ENCODE measurements around the gene DPAGT1. TPM values are rescaled to one million over a fixed set of nuclear protein-coding genes. Genes with fewer than 3 reads are reported as not detected.
A peak's percentile ranks its signal among the peaks of the same experiment; 100 is the strongest.
"Not testable (repeated sequence)": the region's sequence is repeated elsewhere in the genome, so short reads cannot be mapped to it uniquely, and the experiment has no call there.

The DPAGT1 gene
- total RNA-seq, 3 donors from 2014 or later, result 36.9 to 48.2 (median 39.5) TPM

DNA sequence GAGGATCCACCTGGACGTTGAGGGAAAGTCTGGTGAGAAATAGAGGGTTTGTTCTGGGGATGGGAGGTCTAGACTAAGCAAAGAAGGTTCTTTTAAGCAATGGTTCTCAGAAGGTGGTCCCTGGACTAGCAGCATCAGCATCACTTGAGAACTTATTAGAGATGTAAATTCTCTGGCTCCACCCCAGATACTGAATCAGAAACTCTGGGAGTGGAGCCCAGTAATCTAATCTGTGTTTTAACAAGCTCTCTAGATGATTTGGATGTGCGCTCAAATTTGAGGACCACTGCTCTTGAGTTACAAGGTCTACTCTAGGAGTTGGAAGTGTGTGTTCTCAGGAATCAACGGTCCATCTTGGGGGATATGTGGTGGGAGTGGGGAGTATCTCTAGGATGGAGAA, 43.9 kb upstream of the DPAGT1 start:
- intact Hi-C loops (cut with DNase I, micrococcal nuclease), result no loop called here
- Histone ChIP-seq H3K4me3 (no peak overlapping the region), H3K36me3 (ENCODE audit: low read depth) (no peaks in the 10 kb centered on the region), H3K9me3 (no peaks in the 10 kb centered on the region), H3K4me1 (ENCODE audit: low read depth) (peaks cover 12% of the 10 kb centered on the region)
- no peak for DNase-seq
- TF ChIP-seq, protein P1, sequence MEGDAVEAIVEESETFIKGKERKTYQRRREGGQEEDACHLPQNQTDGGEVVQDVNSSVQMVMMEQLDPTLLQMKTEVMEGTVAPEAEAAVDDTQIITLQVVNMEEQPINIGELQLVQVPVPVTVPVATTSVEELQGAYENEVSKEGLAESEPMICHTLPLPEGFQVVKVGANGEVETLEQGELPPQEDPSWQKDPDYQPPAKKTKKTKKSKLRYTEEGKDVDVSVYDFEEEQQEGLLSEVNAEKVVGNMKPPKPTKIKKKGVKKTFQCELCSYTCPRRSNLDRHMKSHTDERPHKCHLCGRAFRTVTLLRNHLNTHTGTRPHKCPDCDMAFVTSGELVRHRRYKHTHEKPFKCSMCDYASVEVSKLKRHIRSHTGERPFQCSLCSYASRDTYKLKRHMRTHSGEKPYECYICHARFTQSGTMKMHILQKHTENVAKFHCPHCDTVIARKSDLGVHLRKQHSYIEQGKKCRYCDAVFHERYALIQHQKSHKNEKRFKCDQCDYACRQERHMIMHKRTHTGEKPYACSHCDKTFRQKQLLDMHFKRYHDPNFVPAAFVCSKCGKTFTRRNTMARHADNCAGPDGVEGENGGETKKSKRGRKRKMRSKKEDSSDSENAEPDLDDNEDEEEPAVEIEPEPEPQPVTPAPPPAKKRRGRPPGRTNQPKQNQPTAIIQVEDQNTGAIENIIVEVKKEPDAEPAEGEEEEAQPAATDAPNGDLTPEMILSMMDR (IDR thresholded peaks at IDR 0.05), result no peak
- no peak for ATAC-seq

DNA sequence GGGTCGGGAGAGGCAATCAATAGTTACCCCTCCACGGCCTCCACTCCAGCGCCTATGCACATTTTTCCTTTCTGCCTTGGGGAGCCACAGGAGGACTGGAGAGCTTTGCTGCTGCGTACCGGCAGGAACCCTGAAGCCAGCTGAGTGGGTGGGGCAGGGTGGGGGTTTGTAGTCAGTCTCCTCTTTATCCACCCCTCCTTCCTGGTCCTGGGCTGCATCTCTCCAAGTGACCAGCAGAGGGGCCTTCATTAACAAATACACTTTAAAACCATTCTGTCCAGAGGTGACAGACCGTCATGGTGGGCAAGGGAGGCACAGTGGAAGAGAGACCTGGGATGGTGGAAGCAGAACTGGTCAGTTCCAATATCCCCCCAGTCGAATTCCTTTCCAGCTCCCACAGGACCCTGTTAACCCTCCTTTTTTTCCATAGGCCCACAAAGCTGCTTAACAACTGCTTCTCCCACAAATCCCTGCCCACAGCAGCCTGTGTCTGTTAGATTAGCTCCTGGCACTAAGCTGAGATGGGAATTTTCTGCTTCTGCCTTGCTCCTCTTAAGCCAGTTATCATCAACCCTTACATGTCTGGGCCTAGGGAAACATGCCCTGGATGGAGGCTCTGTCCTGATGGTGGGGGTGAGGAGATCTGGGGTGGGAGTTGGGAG, 43.3 kb upstream of the DPAGT1 start:
- peak; percentile 91 for ATAC-seq

DNA sequence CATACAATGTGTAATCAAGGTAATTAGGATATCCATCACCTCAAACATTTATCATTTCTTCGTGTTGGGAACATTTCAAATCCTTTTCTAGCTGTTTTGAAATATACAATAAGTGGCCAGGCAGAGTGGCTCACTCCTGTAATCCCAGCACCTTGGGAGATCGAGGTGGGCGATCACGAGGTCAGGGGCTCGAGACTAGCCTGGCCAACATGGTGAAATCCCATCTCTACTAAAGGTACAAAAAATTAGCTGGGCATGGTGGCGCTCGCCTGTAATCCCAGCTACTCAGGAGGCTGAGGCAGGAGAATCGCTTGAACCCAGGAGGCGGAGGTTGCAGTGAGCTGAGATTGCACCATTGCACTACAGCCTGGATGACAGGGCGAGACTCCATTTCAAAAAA, 37.6 kb upstream of the DPAGT1 start:
- not testable (repeated sequence) for ATAC-seq; H3K9me3 ChIP-seq; H3K4me3 ChIP-seq; H3K36me3 ChIP-seq (ENCODE audit: low read depth); DNase-seq; H3K4me1 ChIP-seq (ENCODE audit: low read depth)
- intact Hi-C loops (cut with DNase I, micrococcal nuclease), result loop anchor here in 1 of 2 donors (10.0 kb wide), 1 partner anchor 46 kb away; the partner anchor contains the start of gene NHERF4

More for the DNA sequence above, 43.3 kb upstream of the DPAGT1 start:
- intact Hi-C loops (cut with DNase I, micrococcal nuclease), result no loop called here
- Histone ChIP-seq H3K9me3 (no peaks in the 10 kb centered on the region), H3K36me3 (ENCODE audit: low read depth) (no peaks in the 10 kb centered on the region), H3K4me3 (no peak overlapping the region), H3K4me1 (ENCODE audit: low read depth) (peaks cover 12% of the 10 kb centered on the region)
- TF ChIP-seq, protein P1 (IDR thresholded peaks at IDR 0.05), result peak; percentile 45
- DNase-seq, result peak; percentile 67 to 84 (median 72)

DNA sequence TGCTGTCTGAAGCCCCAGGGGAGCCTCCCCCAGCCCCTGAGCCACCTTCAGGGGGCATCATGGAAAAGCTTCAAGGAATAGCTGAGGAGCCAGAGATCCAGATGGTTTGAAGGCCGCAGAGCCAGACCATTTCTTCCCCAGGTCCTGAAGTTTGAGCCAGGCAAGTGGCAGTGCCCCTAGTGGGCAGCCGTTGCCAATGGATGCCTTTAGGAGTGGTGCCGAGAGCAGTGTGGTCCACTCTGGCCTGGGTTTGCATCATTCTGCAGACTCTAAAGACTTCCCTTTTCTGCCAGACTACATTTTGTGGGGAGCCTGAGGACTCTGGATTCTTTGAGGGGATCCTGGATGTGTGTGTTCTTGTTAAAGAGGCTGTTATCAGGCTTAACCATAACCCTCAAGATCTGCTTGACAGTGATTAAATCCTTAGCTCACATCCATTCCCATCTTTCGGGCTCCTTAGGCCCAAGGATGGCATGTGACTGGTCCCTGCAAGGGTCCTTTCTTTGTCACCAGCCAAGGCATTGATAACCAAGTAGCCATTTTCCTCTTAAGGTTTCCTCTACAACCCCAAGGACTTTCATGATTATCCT, 32.8 kb upstream of the DPAGT1 start:
- TF ChIP-seq, protein P1 (IDR thresholded peaks at IDR 0.05), result peak; percentile 18
- DNase-seq (peak in 1 of 3 donors; percentile 31), ATAC-seq (peak; percentile 79)
- no peak overlapping the region for H3K4me3 ChIP-seq
- H3K9me3 ChIP-seq, result no peaks in the 10 kb centered on the region
- peaks cover 11% of the 10 kb centered on the region for H3K36me3 ChIP-seq (ENCODE audit: low read depth)
- intact Hi-C loops (cut with DNase I, micrococcal nuclease), result loop anchor here in 1 of 2 donors (10.0 kb wide), 1 partner anchor 50 kb away; the partner anchor contains the start of gene NHERF4
- no peaks in the 10 kb centered on the region for H3K4me1 ChIP-seq (ENCODE audit: low read depth)

DNA sequence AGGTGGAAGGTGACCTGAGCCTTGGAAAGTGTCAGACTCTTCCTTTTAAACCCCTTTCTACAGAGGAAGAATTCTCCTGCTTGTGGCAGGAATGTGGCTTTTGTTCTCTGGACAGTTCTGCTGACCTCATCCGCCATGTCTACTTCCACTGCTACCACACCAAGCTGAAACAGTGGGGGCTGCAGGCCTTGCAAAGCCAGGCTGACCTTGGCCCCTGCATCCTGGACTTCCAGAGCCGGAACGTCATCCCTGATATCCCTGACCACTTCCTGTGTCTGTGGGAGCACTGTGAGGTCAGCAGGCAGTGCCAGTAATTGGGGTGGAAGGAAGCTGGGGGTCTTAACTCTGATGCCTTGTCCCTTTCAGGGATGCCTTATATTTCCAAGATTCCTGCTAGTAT, 29.0 kb upstream of the DPAGT1 start:
- Histone ChIP-seq H3K36me3 (ENCODE audit: low read depth) (peaks cover 11% of the 10 kb centered on the region), H3K4me3 (no peak overlapping the region), H3K4me1 (ENCODE audit: low read depth) (peaks cover 2% of the 10 kb centered on the region), H3K9me3 (no peaks in the 10 kb centered on the region)
- ATAC-seq (no peak), DNase-seq (no peak)
- TF ChIP-seq, protein P1 (IDR thresholded peaks at IDR 0.05), result no peak
- intact Hi-C loops (cut with DNase I, micrococcal nuclease), result loop anchor here in 1 of 2 donors (10.0 kb wide), 1 partner anchor 54 kb away; the partner anchor contains the start of gene NHERF4

DNA sequence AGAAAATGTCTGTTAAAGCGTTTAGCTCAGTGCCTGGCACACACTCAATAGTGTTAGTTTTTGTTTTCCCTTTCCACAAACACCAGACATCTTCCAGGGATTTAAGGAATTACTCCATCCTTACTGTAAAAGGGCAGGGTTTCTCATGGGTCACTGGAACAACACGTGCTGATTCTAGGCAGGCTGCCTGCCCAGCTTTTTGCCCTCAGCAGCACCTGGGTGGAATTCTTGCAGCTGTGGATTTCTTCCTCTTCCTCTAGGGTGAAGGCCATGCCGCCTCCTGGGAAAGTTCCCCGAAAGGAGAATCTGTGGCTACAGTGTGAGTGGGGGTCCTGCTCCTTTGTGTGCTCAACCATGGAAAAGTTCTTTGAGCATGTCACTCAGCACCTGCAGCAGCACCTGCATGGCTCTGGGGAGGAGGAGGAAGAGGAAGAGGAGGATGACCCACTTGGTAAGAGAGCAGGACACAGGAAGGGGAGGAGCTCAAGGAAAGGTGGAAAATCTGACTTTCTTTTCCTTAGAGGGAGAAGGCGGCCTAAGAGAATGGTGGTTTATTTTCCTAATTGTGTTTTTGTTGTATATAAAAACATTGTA, 25.1 kb upstream of the DPAGT1 start:
- DNase-seq (peak in 1 of 3 donors; percentile 27), ATAC-seq (peak; percentile 62)
- intact Hi-C loops (cut with DNase I, micrococcal nuclease), result no loop called here
- H3K9me3 ChIP-seq, result no peaks in the 10 kb centered on the region
- peaks cover 6% of the 10 kb centered on the region for H3K36me3 ChIP-seq (ENCODE audit: low read depth)
- peaks cover 18% of the 10 kb centered on the region for H3K4me1 ChIP-seq (ENCODE audit: low read depth)
- TF ChIP-seq, protein P1 (IDR thresholded peaks at IDR 0.05), result no peak
- no peak overlapping the region for H3K4me3 ChIP-seq
